ENCODE results near the gene RPS19. TPM values are rescaled to one million over a fixed set of nuclear protein-coding genes. Genes with fewer than 3 reads are reported as not detected.

RPS19 gene
- total RNA-seq, 4 donors from 2014 or later, result 893 to 1,378 (median 1,179) TPM

- peaks cover 0 to 5% (median under 1%) of the 10 kb centered on the region in 4 donors for H3K27me3 ChIP-seq
- no peak for DNase-seq (ENCODE audit: extremely low spot score)
- 0% methylated on average over 12 of the region's 45 CpGs for WGBS
- intact Hi-C loops (cut with DNase I), result loop anchor here (5.0 kb wide), 1 partner anchor 92 kb away; no protein-coding TSS in a partner anchor
- peak overlapping the region; percentile 71 to 99 (median 88) for H3K4me3 ChIP-seq
- H3K4me1 ChIP-seq, result peaks cover 29 to 57% (median 44%) of the 10 kb centered on the region in 4 donors
- H3K9me3 ChIP-seq, result no peaks in the 10 kb centered on the region
- no peak for TF ChIP-seq POLR2AphosphoS5 (IDR thresholded peaks at IDR 0.05)
- TF ChIP-seq CTCF (IDR thresholded peaks at IDR 0.05), result no peak
- H3K27ac ChIP-seq (replicated peaks in 1 of 4), result peak overlapping the region; percentile 92 to 96 (median 94)
- H3K36me3 ChIP-seq, result peaks cover 25 to 48% (median 46%) of the 10 kb centered on the region in 4 donors
Observed at GRCh38 chr19:41860419-41861115, 512 bp downstream of the RPS19 start.

- 41% methylated on average over 9 of the region's 9 CpGs for WGBS
- H3K27me3 ChIP-seq, result peaks cover 0 to 5% (median 0%) of the 10 kb centered on the region in 4 donors
- peak overlapping the region; percentile 71 to 99 (median 88) for H3K4me3 ChIP-seq
- no peaks in the 10 kb centered on the region for H3K9me3 ChIP-seq
- peaks cover 29 to 62% (median 47%) of the 10 kb centered on the region in 4 donors for H3K4me1 ChIP-seq
- intact Hi-C loops (cut with DNase I), result loop anchor here (5.0 kb wide), 1 partner anchor 91 kb away; no protein-coding TSS in a partner anchor
- peaks cover 25 to 53% (median 50%) of the 10 kb centered on the region in 4 donors for H3K36me3 ChIP-seq
- TF ChIP-seq EP300 (IDR thresholded peaks at IDR 0.05) (no peak), CTCF (IDR thresholded peaks at IDR 0.05) (no peak), POLR2AphosphoS5 (IDR thresholded peaks at IDR 0.05) (no peak), POLR2A (IDR thresholded peaks at IDR 0.05; ENCODE audit: low read depth) (no peak)
- DNase-seq (ENCODE audit: extremely low spot score), result no peak
- H3K27ac ChIP-seq (replicated peaks in 1 of 4), result peak overlapping the region; percentile 92 to 96 (median 94)
Observed at GRCh38 chr19:41861116-41861768, 1.2 kb downstream of the RPS19 start.

- 74% methylated on average over 9 of the region's 9 CpGs for WGBS
- Histone ChIP-seq H3K4me1 (peaks cover 29 to 68% (median 50%) of the 10 kb centered on the region in 4 donors), H3K27me3 (peaks cover 0 to 1% (median 0%) of the 10 kb centered on the region in 4 donors), H3K4me3 (peak overlapping the region in 1 of 4 donors; percentile 99), H3K36me3 (peaks cover 25 to 59% (median 56%) of the 10 kb centered on the region in 4 donors), H3K9me3 (no peaks in the 10 kb centered on the region), H3K27ac (replicated peaks in 1 of 4) (no peak overlapping the region)
- intact Hi-C loops (cut with DNase I), result loop anchor here (5.0 kb wide), 1 partner anchor 90 kb away; no protein-coding TSS in a partner anchor
- TF ChIP-seq POLR2AphosphoS5 (IDR thresholded peaks at IDR 0.05), result no peak
- no peak for TF ChIP-seq EP300 (IDR thresholded peaks at IDR 0.05)
- TF ChIP-seq CTCF (IDR thresholded peaks at IDR 0.05), result no peak
- no peak for TF ChIP-seq POLR2A (IDR thresholded peaks at IDR 0.05; ENCODE audit: low read depth)
- DNase-seq (ENCODE audit: extremely low spot score), result no peak
Observed at GRCh38 chr19:41861846-41862245, 1.8 kb downstream of the RPS19 start.

GRCh38 chr19:41862445-41862986 is 2.5 kb downstream of the RPS19 start:
- no peak for DNase-seq (ENCODE audit: extremely low spot score)
- Histone ChIP-seq H3K36me3 (peaks cover 25 to 66% (median 62%) of the 10 kb centered on the region in 4 donors), H3K9me3 (no peaks in the 10 kb centered on the region), H3K4me1 (peaks cover 29 to 72% (median 50%) of the 10 kb centered on the region in 4 donors), H3K4me3 (no peak overlapping the region), H3K27me3 (no peaks in the 10 kb centered on the region), H3K27ac (replicated peaks in 1 of 4) (no peak overlapping the region)
- WGBS, result 69% methylated on average over 2 of the region's 2 CpGs
- TF ChIP-seq POLR2AphosphoS5 (IDR thresholded peaks at IDR 0.05) (no peak), EP300 (IDR thresholded peaks at IDR 0.05) (no peak), CTCF (IDR thresholded peaks at IDR 0.05) (no peak), POLR2A (IDR thresholded peaks at IDR 0.05; ENCODE audit: low read depth) (no peak)
- intact Hi-C loops (cut with DNase I), result loop anchor here (5.0 kb wide), 1 partner anchor 90 kb away; no protein-coding TSS in a partner anchor

All from esophagus muscularis mucosa (tissue), 4 donors.